Nephron (organoid): Measurements from ENCODE around the gene ARID3C.

Source experiments
- H3K27ac Mint-ChIP-seq, 3 experiments: 2 replicates each; pipeline ENCODE4 v1.8.0; 2020; ENCODE audit warnings: mixed read lengths in 3 of 3, mild to moderate bottlenecking in 2 of 3, moderate library complexity in 1 of 3
- H3K27me3 Mint-ChIP-seq: 2 replicates; pipeline ENCODE4 v1.8.0; 2021; ENCODE audit warnings: low read depth, mild to moderate bottlenecking, moderate library complexity, mixed read lengths
- H3K36me3 Mint-ChIP-seq: 2 replicates; pipeline ENCODE4 v1.8.0; 2020; ENCODE audit warnings: low read depth, mixed read lengths
- H3K4me1 Mint-ChIP-seq: 2 replicates; pipeline ENCODE4 v1.8.0; 2020; ENCODE audit warnings: mixed read lengths
- H3K4me3 Mint-ChIP-seq, 3 experiments: 2 replicates each; pipeline ENCODE4 v1.8.0; 2020; ENCODE audit warnings: mild to moderate bottlenecking in 3 of 3, mixed read lengths in 3 of 3, moderate library complexity in 2 of 3
- H3K9me3 Mint-ChIP-seq: 2 replicates; pipeline ENCODE4 v1.8.0; 2020; ENCODE audit warnings: mixed read lengths
- TF ChIP-seq, protein P1 (sequence below), 3 experiments: fragments of 200-600 bp; sonication (generic); IDR thresholded peaks; one replicate each; pipeline ENCODE4 v1.5.0; 2021; ENCODE audit warnings: antibody characterized with exemption in 3 of 3; ENCODE audit not compliant: unreplicated experiment in 3 of 3

The ARID3C gene, protein sequence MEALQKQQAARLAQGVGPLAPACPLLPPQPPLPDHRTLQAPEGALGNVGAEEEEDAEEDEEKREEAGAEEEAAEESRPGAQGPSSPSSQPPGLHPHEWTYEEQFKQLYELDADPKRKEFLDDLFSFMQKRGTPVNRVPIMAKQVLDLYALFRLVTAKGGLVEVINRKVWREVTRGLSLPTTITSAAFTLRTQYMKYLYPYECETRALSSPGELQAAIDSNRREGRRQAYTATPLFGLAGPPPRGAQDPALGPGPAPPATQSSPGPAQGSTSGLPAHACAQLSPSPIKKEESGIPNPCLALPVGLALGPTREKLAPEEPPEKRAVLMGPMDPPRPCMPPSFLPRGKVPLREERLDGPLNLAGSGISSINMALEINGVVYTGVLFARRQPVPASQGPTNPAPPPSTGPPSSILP

DNA sequence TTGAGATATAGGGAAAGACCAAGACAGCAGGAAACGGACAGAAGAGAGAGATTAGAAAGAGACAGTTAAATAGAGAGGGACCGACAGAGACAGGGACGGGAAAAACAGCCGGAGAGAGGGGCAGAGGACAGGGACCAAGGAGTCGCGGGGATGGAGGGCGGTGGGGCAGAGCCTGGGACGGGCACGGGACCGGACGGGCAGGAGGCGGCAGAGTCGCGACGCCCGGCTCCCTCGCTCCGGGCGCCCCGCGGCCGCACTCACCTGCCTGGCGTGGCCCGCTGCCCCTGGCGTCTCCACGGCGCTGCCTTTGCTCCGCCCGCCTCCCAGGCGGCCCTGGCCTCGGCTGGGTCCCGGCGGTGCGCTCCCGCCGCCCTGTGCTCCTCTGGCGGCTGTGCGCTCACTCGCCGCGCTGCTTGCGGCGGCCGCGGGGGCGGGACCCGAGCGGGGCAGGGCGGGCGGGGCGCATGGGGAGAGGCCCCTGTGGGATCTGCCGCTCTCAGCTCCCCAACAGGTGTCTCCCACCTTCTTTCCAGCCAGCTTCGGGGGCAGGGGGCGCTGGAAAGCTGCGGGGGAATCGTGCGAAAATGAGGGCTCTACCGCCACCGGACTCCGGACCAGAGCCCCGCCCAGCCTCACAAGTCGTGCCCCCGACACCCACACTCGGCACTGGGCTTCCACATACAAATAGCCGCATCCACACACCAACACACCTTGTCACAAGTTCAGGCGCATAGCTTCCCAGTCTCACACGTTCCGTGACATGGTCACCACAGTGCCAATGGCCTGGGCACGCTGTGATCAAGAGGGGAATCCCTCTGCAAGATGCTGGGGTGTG lies at the start of gene ARID3C:
Gene ARID3C (minus strand): TSS at position 411 of the 835 bp plus-strand sequence. CDS start 1,052 bp downstream, outside the sequence.
- no peaks in the 10 kb centered on the region for H3K36me3 Mint-ChIP-seq
- TF ChIP-seq, protein P1, sequence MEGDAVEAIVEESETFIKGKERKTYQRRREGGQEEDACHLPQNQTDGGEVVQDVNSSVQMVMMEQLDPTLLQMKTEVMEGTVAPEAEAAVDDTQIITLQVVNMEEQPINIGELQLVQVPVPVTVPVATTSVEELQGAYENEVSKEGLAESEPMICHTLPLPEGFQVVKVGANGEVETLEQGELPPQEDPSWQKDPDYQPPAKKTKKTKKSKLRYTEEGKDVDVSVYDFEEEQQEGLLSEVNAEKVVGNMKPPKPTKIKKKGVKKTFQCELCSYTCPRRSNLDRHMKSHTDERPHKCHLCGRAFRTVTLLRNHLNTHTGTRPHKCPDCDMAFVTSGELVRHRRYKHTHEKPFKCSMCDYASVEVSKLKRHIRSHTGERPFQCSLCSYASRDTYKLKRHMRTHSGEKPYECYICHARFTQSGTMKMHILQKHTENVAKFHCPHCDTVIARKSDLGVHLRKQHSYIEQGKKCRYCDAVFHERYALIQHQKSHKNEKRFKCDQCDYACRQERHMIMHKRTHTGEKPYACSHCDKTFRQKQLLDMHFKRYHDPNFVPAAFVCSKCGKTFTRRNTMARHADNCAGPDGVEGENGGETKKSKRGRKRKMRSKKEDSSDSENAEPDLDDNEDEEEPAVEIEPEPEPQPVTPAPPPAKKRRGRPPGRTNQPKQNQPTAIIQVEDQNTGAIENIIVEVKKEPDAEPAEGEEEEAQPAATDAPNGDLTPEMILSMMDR (IDR thresholded peaks at IDR 0.05; ENCODE audit: unreplicated experiment in 3 of 3), result no peak
- H3K27me3 Mint-ChIP-seq, result peaks cover 83% of the 10 kb centered on the region
- no peak within 1 kb of the TSS for H3K27ac Mint-ChIP-seq
- peak within 1 kb of the TSS; percentile 78 to 80 (median 79) for H3K4me3 Mint-ChIP-seq
- H3K4me1 Mint-ChIP-seq, result peaks cover 11% of the 10 kb centered on the region
- H3K9me3 Mint-ChIP-seq, result no peaks in the 10 kb centered on the region

DNA sequence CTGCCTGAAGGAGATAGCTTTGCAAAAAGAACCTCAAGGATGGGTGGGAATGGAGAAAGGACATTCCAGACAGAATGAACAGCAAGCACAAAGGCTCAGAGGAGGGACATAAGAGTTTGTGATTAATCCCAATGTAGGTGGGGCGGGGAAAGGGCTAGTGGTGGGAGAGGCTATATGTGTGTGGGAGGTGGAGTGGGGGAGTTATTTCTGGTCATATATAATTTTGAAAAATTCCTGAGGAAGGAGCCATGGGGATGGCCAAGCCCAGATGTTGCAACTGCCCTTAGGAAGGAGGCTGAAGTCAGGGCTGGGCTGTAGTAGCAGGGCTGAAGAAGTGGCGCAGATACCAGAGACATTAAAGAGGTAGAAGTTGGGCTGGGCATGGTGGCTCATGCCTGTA lies 47.0 kb upstream of the ARID3C start:
- Mint-ChIP-seq H3K4me1 (peaks cover 19% of the 10 kb centered on the region), H3K4me3 (no peak overlapping the region), H3K27ac (peak overlapping the region; percentile 9 to 73 (median 53)), H3K27me3 (no peaks in the 10 kb centered on the region), H3K9me3 (no peaks in the 10 kb centered on the region), H3K36me3 (peaks cover 13% of the 10 kb centered on the region)
- TF ChIP-seq, protein P1 (IDR thresholded peaks at IDR 0.05; ENCODE audit: unreplicated experiment in 3 of 3), result no peak

DNA sequence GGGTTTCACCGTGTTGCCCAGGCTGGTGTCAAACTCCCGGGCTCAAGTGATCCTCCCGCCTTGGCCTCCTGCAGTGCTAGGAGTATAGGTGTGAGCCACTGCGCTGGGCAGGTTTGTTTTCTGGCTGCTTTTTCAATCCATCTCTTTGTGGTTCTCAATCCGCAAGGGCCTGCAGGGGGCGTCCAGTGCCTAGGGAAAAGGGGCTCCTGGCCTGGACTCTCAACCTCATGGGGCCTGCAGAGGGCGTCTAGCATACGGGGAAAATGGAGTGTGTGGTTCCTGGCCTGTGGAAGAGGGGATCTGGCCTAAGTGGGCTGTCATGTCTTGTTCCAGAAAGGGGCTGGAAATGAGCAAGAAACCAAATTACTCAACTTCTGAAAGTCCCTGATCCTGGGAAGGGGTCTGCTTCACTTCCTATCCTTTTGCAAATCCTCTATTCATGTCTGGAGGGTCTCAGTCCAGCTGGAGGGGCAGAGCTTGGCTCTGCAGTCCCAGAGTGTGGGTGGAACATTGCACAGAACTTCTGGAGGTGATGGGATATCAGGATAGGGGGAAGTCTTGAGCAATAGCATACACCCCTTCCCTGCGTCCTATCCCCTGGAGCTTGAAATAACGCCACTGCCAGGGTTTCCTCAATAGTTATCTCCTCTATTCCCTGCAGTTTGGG lies 46.3 kb upstream of the ARID3C start:
- Mint-ChIP-seq H3K27me3 (no peaks in the 10 kb centered on the region), H3K9me3 (no peaks in the 10 kb centered on the region), H3K27ac (peak overlapping the region; percentile 9 to 83 (median 57)), H3K36me3 (peaks cover 14% of the 10 kb centered on the region), H3K4me1 (peaks cover 19% of the 10 kb centered on the region), H3K4me3 (no peak overlapping the region)
- TF ChIP-seq, protein P1 (IDR thresholded peaks at IDR 0.05; ENCODE audit: unreplicated experiment in 3 of 3), result peak; percentile 62 to 69 (median 67)

DNA sequence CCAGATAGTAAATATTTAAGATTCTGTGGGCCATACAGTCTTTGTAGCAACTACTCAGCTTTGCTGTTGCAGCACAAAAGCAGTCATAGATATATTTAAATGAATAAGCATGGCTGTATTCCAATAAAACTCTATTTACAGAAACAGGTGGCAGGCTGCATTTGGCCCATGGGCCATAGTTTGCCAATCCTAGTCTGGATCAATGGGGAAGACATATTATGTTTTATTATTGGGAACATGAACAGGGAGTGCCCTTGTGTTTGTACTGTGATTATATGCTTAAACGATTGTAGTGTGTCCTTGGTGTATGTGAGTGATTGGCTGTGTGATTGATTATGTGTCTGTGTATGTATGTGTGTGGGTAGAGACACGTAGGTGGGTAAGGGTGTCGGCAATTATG lies 45.6 kb upstream of the ARID3C start:
- Mint-ChIP-seq H3K4me1 (peaks cover 19% of the 10 kb centered on the region), H3K4me3 (no peak overlapping the region), H3K27ac (peak overlapping the region in 1 of 3 experiments; percentile 9), H3K36me3 (peaks cover 19% of the 10 kb centered on the region), H3K27me3 (no peaks in the 10 kb centered on the region), H3K9me3 (no peaks in the 10 kb centered on the region)
- TF ChIP-seq, protein P1 (IDR thresholded peaks at IDR 0.05; ENCODE audit: unreplicated experiment in 3 of 3), result no peak

DNA sequence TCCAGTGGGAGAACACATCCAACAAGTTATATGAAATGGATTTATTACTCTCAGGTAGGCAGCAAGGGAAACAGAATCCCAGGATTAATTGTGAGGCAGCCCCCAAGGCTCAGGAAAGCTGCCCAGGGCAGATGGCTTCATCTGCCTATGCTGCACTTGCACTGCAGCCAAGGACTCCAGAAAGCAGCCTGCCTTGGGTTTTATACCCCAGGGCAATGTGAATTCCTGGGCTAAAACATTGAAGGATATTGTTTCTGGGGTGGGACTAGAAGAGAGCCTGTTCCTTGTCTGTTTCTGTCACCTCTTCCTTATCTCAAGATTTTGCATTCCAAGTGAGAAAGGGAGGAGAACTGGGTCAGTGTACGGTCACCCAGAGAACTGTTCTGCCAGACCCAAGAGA lies 42.4 kb upstream of the ARID3C start:
- Mint-ChIP-seq H3K27me3 (no peaks in the 10 kb centered on the region), H3K36me3 (peaks cover 24% of the 10 kb centered on the region), H3K4me3 (no peak overlapping the region), H3K4me1 (peaks cover 19% of the 10 kb centered on the region), H3K9me3 (no peaks in the 10 kb centered on the region), H3K27ac (no peak overlapping the region)
- TF ChIP-seq, protein P1 (IDR thresholded peaks at IDR 0.05; ENCODE audit: unreplicated experiment in 3 of 3), result no peak
